ENCODE data around the gene FES.
"Not testable (repeated sequence)": the region's sequence is repeated elsewhere in the genome, so short reads cannot be mapped to it uniquely, and the experiment has no call there.

The FES gene

GRCh38 chr15:90871139-90871715, 13.1 kb upstream of the FES start:
- peak; percentile 35 for DNase-seq (ENCODE audit: low read depth)
- TF ChIP-seq, protein P1, sequence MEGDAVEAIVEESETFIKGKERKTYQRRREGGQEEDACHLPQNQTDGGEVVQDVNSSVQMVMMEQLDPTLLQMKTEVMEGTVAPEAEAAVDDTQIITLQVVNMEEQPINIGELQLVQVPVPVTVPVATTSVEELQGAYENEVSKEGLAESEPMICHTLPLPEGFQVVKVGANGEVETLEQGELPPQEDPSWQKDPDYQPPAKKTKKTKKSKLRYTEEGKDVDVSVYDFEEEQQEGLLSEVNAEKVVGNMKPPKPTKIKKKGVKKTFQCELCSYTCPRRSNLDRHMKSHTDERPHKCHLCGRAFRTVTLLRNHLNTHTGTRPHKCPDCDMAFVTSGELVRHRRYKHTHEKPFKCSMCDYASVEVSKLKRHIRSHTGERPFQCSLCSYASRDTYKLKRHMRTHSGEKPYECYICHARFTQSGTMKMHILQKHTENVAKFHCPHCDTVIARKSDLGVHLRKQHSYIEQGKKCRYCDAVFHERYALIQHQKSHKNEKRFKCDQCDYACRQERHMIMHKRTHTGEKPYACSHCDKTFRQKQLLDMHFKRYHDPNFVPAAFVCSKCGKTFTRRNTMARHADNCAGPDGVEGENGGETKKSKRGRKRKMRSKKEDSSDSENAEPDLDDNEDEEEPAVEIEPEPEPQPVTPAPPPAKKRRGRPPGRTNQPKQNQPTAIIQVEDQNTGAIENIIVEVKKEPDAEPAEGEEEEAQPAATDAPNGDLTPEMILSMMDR (conservative IDR thresholded peaks at IDR 0.05; ENCODE audit: low read length) = no peak
- peak overlapping the region; percentile 78 for H3K4me3 ChIP-seq (ENCODE audit: low read length)

GRCh38 chr15:90871716-90872485, 12.4 kb upstream of the FES start:
- TF ChIP-seq, protein P1 (conservative IDR thresholded peaks at IDR 0.05; ENCODE audit: low read length) = no peak
- peak overlapping the region; percentile 78 for H3K4me3 ChIP-seq (ENCODE audit: low read length)
- no peak for DNase-seq (ENCODE audit: low read depth)

DNA sequence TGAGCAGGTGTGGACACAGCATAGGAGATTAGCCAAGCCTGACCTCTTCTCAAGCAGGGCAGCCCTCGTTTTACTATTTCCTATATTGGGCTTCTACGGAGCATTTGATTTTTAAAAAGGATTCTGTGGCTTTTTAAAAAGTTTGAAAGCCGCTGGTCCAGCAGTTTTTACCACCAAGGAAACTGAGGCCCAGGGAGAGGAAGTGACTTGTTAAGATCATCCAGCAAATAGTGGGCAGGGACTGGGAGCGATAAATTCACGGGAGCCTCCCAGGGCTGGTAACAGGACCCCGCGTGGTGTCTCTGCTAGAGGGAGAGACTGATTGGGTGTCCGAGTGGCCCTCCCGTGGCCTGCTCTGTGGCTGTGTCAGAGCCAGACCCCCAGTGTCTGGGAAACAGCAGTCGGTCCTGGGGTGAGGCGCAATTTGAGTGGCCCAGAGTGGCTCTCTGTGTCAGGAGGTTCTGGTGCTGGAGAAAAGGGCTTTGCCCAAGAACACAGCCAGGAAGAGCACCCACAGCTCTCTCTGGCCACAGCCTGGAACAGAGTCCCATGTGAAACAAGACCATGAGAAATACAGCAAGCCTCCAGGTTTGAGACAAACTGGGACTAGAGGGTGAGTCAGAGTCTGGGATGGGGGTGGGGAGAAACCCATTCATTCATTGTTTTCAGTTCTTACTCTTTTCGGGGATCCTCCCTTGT, 11.7 kb upstream of the FES start:
- DNase-seq (ENCODE audit: low read depth) = peak; percentile 71
- TF ChIP-seq, protein P1 (conservative IDR thresholded peaks at IDR 0.05; ENCODE audit: low read length) = no peak
- peak overlapping the region; percentile 78 for H3K4me3 ChIP-seq (ENCODE audit: low read length)

- no peak for DNase-seq (ENCODE audit: low read depth)
- TF ChIP-seq, protein P1 (conservative IDR thresholded peaks at IDR 0.05; ENCODE audit: low read length) = no peak
- peak overlapping the region; percentile 78 for H3K4me3 ChIP-seq (ENCODE audit: low read length)
These were observed 10.8 kb upstream of the FES start for GRCh38 chr15:90873488-90873997.

DNA sequence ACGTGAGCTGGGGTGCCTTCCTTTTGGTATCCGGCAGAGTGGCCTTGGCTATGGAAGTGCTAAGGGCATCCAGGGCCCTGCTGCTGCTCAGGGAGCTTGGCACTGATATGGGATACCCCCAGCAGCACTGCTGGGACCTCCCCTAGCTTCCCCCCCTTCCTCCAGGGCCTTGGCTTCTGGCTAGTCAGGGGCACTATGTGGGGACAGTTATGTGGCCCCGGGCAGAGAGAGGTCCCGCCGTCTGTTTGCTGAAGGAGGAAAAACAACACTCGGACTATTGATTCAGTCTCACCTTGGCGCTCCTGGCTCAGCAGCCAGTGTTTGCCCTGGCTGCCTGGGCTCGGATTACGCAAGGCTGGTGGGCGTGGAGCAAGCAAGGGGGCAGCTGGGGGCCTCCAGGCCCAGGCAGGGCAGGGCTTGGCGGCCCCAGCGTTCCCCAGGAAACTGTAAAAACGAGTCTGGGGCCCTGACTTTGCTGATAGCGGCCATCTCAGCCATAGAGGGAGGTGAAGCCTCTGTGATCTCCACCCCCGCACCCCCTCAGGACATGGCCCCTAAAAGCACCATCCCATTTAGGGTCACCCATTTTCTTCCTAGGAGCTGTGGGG, 10.2 kb upstream of the FES start:
- H3K4me3 ChIP-seq (ENCODE audit: low read length) = no peak overlapping the region
- no peak for DNase-seq (ENCODE audit: low read depth)

DNA sequence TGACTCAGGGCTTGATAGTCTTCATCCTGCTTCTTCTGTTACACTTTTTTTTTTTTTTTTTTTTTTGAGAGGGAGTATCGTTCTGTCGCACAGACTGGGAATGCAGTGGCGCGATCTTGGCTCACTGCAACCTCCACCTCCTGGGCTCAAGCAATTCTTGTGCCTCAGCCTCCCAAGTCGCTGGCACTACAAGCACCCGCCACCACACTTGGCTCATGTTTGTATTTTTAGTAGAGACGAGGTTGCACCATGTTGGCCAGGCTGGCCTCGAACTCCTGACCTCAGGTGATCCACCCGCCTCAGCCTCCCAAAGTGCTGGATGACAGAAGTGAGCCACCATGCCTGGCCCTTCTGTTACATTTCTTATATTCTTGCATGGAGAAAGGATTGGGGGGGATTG, 9.3 kb upstream of the FES start:
- DNase-seq (ENCODE audit: low read depth) = not testable (repeated sequence)

More for the DNA sequence above, 10.2 kb upstream of the FES start:
- TF ChIP-seq, protein P1 (conservative IDR thresholded peaks at IDR 0.05; ENCODE audit: low read length) = no peak

GRCh38 chr15:90875549-90875981, 8.7 kb upstream of the FES start:
- DNase-seq (ENCODE audit: low read depth) = no peak
- TF ChIP-seq, protein P1 (conservative IDR thresholded peaks at IDR 0.05; ENCODE audit: low read length) = no peak
- no peak overlapping the region for H3K4me3 ChIP-seq (ENCODE audit: low read length)

More for the DNA sequence above, 9.3 kb upstream of the FES start:
- H3K4me3 ChIP-seq (ENCODE audit: low read length) = not testable (repeated sequence)
